Uterus (tissue), 4 donors: ENCODE measurements around the gene FOXD2. TPM values are rescaled to one million over a fixed set of nuclear protein-coding genes. Genes with fewer than 3 reads are reported as not detected.

ENCODE experiments used
- DNase-seq, 2 donors: peaks; one replicate each; pipeline ENCODE4 v3.0.0-alpha.2; 2019 to 2020
- H3K27ac ChIP-seq, 2 donors: fragments of 200-600 bp; sonication (generic); 1 replicate in 1 of 2; 2 replicates in 1 of 2; pipeline ENCODE4 v1.5.1; 2016 to 2018
- H3K27me3 ChIP-seq, 2 donors: fragments of 200-600 bp; sonication (generic); one replicate each; pipeline ENCODE4 v1.5.1; 2018 to 2019; ENCODE audit warnings: control low read depth in 1 of 2
- H3K36me3 ChIP-seq, 2 donors: fragments of 200-600 bp; sonication (generic); one replicate each; pipeline ENCODE4 v1.5.1; 2019; ENCODE audit warnings: control low read depth in 1 of 2
- H3K4me1 ChIP-seq, 2 donors: fragments of 200-600 bp; sonication (generic); one replicate each; pipeline ENCODE4 v1.5.1; 2018 to 2019; ENCODE audit warnings: control low read depth in 1 of 2
- H3K4me3 ChIP-seq, 2 donors: fragments of 200-600 bp; sonication (generic); 1 replicate in 1 of 2; 2 replicates in 1 of 2; pipeline ENCODE4 v1.5.1; 2018 to 2019; ENCODE audit warnings: mild to moderate bottlenecking in 1 of 2
- H3K9me3 ChIP-seq, 2 donors: fragments of 200-600 bp; sonication (generic); one replicate each; pipeline ENCODE4 v1.5.1; 2019; ENCODE audit warnings: control low read depth in 1 of 2
- POLR2A ChIP-seq, 2 donors: fragments of 450-650 bp; IDR thresholded peaks; one replicate each; pipeline ENCODE4 v1.6.1; 2016; ENCODE audit warnings: antibody characterized with exemption in 2 of 2, mild to moderate bottlenecking in 1 of 2, moderate library complexity in 1 of 2
- intact Hi-C: fragments of 100-400 bp; cut with DNase I; formaldehyde crosslinking; loops from one replicate; pipeline ENCODE4 v1.15.1; 2023; ENCODE audit warnings: low total_unique reads
- total RNA-seq, 4 donors: library from RNA; depleted of rRNA in 3 of 4; stranded (reverse); fragments of >200 nt in 3 of 4; gene quantifications; one replicate each; pipeline versions ENCODE4 v1.1.0 to v1.2.4, GENCODE V29; 2014 to 2023
- TF ChIP-seq, protein P1 (sequence below), 4 experiments: fragments of 200-600 bp in 2 of 4; fragments of 450-650 bp in 2 of 4; sonication (generic) in 2 of 4; IDR thresholded peaks; one replicate each; pipeline ENCODE4 v1.5.1; 2016 to 2019; ENCODE audit warnings: antibody characterized with exemption in 4 of 4, mild to moderate bottlenecking in 2 of 4, moderate library complexity in 1 of 4
- donor health status: DM: yes; HTN: yes; CAD: no.

The FOXD2 gene
- total RNA-seq, 4 donors from 2014 or later, result 0.62 to 0.67 TPM; not detected in 2

- H3K27me3 ChIP-seq, result no peaks in the 10 kb centered on the region
- intact Hi-C loops, result no loop called here
- no peaks in the 10 kb centered on the region for H3K9me3 ChIP-seq
- no peaks in the 10 kb centered on the region for H3K36me3 ChIP-seq
- no peak for DNase-seq
- no peaks in the 10 kb centered on the region for H3K4me1 ChIP-seq
- no peak for TF ChIP-seq POLR2A (IDR thresholded peaks at IDR 0.05)
- TF ChIP-seq, protein P1, sequence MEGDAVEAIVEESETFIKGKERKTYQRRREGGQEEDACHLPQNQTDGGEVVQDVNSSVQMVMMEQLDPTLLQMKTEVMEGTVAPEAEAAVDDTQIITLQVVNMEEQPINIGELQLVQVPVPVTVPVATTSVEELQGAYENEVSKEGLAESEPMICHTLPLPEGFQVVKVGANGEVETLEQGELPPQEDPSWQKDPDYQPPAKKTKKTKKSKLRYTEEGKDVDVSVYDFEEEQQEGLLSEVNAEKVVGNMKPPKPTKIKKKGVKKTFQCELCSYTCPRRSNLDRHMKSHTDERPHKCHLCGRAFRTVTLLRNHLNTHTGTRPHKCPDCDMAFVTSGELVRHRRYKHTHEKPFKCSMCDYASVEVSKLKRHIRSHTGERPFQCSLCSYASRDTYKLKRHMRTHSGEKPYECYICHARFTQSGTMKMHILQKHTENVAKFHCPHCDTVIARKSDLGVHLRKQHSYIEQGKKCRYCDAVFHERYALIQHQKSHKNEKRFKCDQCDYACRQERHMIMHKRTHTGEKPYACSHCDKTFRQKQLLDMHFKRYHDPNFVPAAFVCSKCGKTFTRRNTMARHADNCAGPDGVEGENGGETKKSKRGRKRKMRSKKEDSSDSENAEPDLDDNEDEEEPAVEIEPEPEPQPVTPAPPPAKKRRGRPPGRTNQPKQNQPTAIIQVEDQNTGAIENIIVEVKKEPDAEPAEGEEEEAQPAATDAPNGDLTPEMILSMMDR (IDR thresholded peaks at IDR 0.05), result no peak
- no peak overlapping the region for H3K27ac ChIP-seq
- no peak overlapping the region for H3K4me3 ChIP-seq
Observed at GRCh38 chr1:47409311-47410067, 28.4 kb upstream of the FOXD2 start.

DNA sequence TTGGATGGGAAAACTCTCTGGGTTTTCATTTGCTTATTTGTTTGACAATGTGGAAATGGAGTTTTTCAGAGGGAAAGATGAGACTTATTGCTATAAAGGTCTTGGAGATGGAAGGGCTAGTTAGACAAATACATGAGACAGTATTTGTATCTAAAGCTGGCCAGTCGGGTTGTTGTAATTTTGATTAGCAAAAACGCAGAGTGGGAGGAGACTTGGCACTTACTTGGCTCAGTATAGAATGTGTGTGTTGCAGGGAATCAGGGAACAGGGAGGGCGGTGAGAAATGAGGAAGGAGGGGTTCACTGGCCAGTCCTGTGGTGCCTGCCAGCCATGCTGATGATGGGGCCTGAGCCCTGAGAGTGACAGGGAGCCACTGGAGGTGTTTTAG lies 27.8 kb upstream of the FOXD2 start:
- H3K9me3 ChIP-seq, result no peaks in the 10 kb centered on the region
- no peak overlapping the region for H3K27ac ChIP-seq
- no peaks in the 10 kb centered on the region for H3K4me1 ChIP-seq
- no peaks in the 10 kb centered on the region for H3K36me3 ChIP-seq
- intact Hi-C loops, result no loop called here
- H3K4me3 ChIP-seq, result no peak overlapping the region
- no peak for TF ChIP-seq POLR2A (IDR thresholded peaks at IDR 0.05)
- TF ChIP-seq, protein P1 (IDR thresholded peaks at IDR 0.05), result no peak
- no peaks in the 10 kb centered on the region for H3K27me3 ChIP-seq
- no peak for DNase-seq

- TF ChIP-seq POLR2A (IDR thresholded peaks at IDR 0.05), result no peak
- TF ChIP-seq, protein P1 (IDR thresholded peaks at IDR 0.05), result no peak
- Histone ChIP-seq H3K27ac (no peak overlapping the region), H3K4me1 (no peaks in the 10 kb centered on the region), H3K27me3 (peaks cover 0 to 9% of the 10 kb centered on the region in 2 donors), H3K9me3 (no peaks in the 10 kb centered on the region), H3K4me3 (no peak overlapping the region), H3K36me3 (no peaks in the 10 kb centered on the region)
- intact Hi-C loops, result no loop called here
- DNase-seq, result no peak
Observed at GRCh38 chr1:47411436-47411835, 26.4 kb upstream of the FOXD2 start.

DNA sequence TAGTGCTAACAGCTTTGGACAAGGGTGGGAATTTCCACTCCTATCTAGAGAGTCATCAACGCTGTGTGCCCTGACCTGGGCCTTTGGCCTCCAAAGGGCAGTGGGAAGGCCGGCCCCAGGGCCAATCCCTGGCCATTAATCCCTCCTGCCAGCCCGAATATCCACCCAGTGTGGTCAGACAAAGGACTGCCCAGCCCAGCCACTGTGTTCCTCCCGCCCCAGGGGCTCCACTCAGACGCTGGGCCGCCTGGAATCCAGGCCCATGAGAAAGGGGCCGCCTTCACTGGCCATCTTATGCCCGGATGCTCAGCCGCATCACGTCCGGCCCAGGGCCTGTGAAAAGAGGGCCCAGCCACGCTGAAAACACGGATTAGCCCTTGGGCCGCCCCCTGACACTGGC lies 25.4 kb upstream of the FOXD2 start:
- H3K27ac ChIP-seq, result no peak overlapping the region
- intact Hi-C loops, result no loop called here
- no peak for DNase-seq
- no peaks in the 10 kb centered on the region for H3K9me3 ChIP-seq
- no peaks in the 10 kb centered on the region for H3K4me1 ChIP-seq
- no peaks in the 10 kb centered on the region for H3K36me3 ChIP-seq
- no peak for TF ChIP-seq POLR2A (IDR thresholded peaks at IDR 0.05)
- TF ChIP-seq, protein P1 (IDR thresholded peaks at IDR 0.05), result no peak
- no peak overlapping the region for H3K4me3 ChIP-seq
- peaks cover 0 to 9% of the 10 kb centered on the region in 2 donors for H3K27me3 ChIP-seq

GRCh38 chr1:47415728-47416318 lies 22.0 kb upstream of the FOXD2 start, which contains the start of gene FOXE3:
Gene FOXE3, plus strand, starts transcription at chr1:47416285. Its CDS starts 31 bp downstream, at chr1:47416316.
- H3K4me3 ChIP-seq, result no peak within 1 kb of the TSS
- H3K27me3 ChIP-seq, result peaks cover 0 to 15% of the 10 kb centered on the region in 2 donors
- H3K36me3 ChIP-seq, result no peaks in the 10 kb centered on the region
- no peak for TF ChIP-seq POLR2A (IDR thresholded peaks at IDR 0.05)
- TF ChIP-seq, protein P1 (IDR thresholded peaks at IDR 0.05), result no peak
- no peaks in the 10 kb centered on the region for H3K9me3 ChIP-seq
- no peak within 1 kb of the TSS for H3K27ac ChIP-seq
- intact Hi-C loops, result no loop called here
- H3K4me1 ChIP-seq, result no peaks in the 10 kb centered on the region
- no peak for DNase-seq
